Activated T-cell treated with anti-CD3 and anti-CD28 coated beads for 48 hours (primary cell): ENCODE measurements around the gene CTNNA3.

Experiments
- DNase-seq: peaks from one replicate; pipeline ENCODE4 v3.0.0-alpha.2; 2020; ENCODE audit warnings: low read depth

Gene CTNNA3

DNA sequence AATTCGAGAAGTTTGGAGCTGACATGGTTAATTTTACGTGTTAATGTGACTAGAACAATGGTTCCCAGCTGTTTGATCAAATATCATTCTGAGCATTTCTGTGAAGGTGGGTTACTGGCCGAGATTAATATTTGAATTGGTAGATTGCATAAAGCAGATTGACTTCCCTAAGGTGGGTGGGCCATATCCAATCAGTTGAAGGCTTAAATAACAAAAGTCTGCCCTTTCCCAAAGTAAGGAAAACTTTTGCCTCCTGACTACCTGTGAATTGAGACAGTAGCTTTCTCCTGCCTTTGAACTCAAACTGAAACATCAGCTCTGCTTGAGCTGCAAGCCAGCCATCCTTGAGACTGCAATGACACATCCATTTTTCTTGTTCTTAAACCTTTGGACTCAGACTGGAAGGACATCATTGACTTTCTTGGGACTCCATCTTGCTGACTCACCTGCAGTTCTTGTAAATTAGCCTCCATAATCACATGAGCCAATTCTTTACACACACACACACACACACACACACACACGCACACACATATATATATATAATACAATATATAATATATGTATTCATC lies 833.2 kb downstream of the CTNNA3 start:
- no peak for DNase-seq

GRCh38 chr10:66860376-66860945 lies 835.5 kb downstream of the CTNNA3 start:
- no peak for DNase-seq

DNA sequence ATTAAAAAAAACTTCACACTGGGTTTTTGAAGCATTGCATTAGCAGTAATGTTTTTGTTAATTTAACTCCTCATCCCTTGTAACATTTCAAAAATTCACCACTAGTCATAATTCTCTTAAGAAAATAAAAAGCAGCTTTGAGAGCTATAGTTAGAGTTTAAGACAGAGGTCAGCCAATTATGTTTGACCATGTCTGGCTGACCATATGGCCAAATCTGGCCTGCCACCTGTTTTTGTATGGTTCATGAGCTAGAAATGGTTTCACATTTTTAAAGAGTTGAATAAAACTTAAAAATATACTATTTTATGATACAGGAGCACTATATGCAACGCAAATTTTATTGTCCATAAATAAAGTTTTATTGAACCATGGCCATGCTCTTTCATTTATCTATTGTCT lies 843.2 kb downstream of the CTNNA3 start:
- DNase-seq = no peak

- DNase-seq = no peak
Measured at GRCh38 chr10:66848856-66849255, 847.1 kb downstream of the CTNNA3 start.

DNA sequence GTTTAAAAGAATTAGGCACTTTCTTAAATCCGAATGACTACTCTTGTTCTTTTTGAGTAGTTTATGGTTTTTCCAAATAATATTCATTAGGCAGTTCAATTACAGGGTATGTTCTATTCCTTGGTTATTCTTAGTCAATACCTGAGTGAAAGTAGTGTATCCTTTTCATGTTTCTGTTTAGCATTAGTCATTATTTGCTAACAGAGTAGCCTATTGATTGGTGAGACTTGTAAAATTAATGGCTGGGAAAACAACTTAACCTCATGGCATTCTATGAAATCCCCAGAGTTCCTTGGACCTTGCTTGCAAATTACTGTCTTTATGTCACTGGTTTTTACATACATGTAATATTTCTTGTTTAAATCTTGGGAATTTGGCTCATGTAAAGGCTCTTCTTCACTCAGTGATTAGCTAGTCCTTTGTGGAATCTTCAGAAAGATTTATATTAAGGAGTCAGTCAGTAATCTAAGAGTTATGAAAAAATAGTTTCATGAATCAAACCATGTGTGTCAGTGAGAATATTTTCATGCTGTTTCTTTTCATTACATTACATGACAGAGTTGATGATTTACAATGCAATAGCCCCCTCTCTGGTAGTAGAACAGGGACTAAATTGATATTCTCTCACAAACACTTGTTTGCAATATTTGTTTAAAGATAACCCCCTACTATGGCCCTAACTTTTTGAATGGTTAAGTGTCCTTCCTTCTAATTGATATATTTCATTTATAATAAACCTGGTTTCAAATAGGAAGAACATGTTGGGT lies 851.6 kb downstream of the CTNNA3 start:
- no peak for DNase-seq

GRCh38 chr10:66843396-66843795 lies 852.6 kb downstream of the CTNNA3 start:
- DNase-seq = no peak

GRCh38 chr10:66842867-66843266 lies 853.1 kb downstream of the CTNNA3 start:
- DNase-seq = no peak

DNA sequence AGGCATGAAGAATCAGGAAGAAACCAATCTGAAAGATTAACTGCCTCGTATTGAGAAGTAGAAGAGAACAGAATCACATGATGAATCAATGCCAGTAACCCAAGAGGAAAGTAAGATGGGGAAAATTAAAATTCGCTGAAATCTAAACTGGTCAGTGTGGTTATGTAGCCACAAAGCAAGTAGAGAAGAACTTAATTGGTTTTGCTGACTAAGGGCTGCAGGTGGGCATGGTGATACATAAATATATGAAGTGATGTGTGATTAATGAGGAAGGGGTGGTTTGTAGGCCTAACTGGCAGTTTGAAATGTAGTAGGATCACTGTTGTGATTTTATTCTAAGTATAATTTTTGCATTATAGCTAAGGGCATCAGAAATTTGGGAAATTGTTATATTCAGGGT lies 853.6 kb downstream of the CTNNA3 start:
- DNase-seq = no peak

DNA sequence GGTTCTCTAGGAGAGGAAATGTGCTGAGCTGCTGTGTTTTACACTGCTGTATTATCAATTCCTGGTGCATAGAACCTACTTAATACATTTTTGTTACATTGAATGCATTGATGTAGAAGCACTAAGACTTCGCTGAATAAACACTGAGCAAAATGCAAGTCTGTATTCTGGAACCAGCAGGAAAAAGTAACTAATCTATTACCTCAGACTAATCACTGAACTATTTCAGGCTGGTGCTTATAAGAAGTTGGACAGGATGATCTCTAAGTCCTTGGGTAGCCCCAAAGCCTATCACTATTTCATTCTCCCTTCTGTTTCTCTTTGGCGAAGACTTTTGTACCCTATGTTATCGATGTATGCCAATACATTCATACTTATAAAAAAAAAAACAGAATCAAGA lies 857.3 kb downstream of the CTNNA3 start:
- DNase-seq = no peak

DNA sequence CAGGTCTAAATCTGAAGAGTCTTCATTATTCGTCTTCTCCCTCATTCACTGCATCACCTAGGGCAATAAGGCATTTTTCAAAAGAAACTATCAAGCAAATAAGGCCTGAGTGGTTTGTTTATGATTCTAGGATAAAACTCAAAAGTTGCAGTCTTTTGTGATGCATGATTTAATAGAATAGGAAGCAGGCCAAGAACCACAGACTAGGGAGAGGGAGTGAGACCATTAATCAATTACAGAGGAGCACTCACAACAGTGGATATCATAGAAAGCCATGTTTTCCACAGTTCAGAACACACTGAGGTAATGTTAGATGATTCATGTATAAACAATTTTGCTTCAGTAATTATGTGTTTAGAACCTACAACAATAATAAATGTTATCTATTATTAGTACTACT lies 858.0 kb downstream of the CTNNA3 start:
- DNase-seq = no peak

DNA sequence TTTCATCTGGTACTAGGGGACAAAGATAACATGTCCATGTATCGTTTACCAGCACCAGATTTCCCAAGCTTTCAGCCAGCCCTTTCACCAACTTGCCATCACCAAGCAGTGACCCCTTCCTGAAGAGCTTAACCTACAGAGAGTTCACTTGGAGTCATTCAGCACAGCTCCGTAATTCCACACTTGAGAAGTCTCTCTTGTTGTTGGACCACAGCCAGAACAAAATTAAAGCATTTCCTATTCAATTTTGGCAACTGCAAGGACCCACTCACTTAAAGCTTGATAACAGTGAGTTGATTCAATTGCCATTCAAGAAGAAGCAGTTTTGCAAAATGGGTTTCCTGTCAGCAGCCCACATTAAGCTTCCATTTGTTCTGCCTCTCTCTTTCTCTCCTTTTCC lies 858.7 kb downstream of the CTNNA3 start:
- no peak for DNase-seq

DNA sequence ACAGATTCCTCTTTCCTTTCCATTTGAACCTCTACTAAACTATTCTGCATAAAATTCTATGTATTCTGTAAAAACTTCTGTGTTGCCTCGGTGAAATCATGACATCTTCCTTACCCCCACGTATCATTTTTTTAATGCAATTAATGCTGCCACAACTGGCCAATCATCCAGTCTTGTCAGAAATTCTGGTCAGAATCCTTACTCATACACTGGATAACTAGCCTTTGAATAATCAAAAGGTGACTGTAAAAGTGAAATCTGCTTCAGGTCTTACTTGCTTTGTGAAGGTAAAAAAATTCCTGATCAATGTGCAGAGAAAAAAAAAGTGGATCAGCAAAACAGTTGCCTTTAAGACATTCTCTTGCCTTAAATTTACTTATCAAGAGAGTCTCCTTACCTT lies 859.2 kb downstream of the CTNNA3 start:
- no peak for DNase-seq

- no peak for DNase-seq
Measured at GRCh38 chr10:66836057-66836456, 859.9 kb downstream of the CTNNA3 start.

DNA sequence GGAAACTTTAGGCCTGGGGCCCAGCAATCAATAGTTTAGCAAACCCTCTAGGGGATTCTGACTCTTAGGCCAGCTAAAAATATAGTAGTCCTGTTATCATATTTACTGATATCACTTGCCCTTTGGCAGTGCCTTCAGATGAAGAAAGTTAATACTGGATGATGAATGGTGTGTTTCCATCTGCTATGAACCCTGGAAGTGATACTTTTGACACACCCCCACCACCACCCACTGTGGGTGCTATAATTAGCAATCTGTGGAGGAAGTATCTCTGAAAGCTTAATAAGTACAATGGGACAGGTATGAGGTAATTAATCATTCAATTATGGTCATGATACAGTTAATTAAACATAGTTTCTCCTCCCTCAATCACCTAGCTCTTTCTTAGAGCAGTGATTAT lies 860.6 kb downstream of the CTNNA3 start:
- no peak for DNase-seq

GRCh38 chr10:66834802-66835201 lies 861.2 kb downstream of the CTNNA3 start:
- no peak for DNase-seq

DNA sequence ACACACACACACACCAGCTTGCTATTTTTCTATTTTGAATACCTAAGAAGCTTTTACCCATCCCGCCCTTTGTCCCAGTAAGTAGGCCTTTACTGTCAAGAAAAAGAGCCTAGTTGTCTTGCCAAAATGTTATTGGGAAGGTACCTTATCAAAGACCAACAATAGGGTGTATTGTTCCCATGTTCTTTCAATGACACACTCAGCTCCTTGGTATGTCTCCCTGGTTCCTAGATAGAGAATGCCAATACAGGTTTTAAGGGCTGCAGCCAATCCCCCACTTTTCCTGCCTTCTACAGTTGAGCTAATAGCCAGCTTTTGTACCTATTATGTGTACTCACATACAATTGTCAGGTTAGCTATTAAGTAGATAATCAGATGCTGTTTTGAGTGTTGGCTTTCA lies 862.1 kb downstream of the CTNNA3 start:
- no peak for DNase-seq

- no peak for DNase-seq
Measured at GRCh38 chr10:66832781-66833422, 863.1 kb downstream of the CTNNA3 start.

- DNase-seq = no peak
Measured at GRCh38 chr10:66828957-66829356, 867.0 kb downstream of the CTNNA3 start.

- DNase-seq = no peak
Measured at GRCh38 chr10:66827353-66827752, 868.6 kb downstream of the CTNNA3 start.

- no peak for DNase-seq
Measured at GRCh38 chr10:66823301-66823700, 872.7 kb downstream of the CTNNA3 start.

- no peak for DNase-seq
Measured at GRCh38 chr10:66822801-66823200, 873.2 kb downstream of the CTNNA3 start.

GRCh38 chr10:66819691-66820090 lies 876.3 kb downstream of the CTNNA3 start:
- no peak for DNase-seq

DNA sequence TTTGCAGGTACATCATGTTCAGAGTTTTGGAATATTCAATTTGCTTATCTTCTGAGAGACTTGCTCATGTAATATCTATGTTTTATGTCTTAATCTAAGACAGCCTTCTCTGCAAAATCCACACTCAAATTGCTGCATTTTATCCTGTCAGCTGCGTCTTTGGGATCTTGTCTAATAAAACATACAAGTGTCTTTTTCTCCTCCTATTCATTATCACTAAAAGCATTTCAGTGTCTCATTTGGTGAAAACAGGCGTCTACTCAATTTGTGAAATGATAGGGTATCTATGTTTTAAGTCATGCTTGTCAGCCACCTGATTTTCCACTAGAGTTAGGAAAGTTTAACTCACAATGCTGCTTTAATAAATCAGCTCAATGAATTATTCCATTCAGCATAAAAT lies 882.9 kb downstream of the CTNNA3 start:
- DNase-seq = no peak
